NCI-H2196 treated with DMSO at 0.1 percent for 48 hours (cell line): ENCODE measurements around the gene SLC13A2.

Source experiments
- DNase-seq: peaks from one replicate; lab custom pipeline; 2025; ENCODE audit not compliant: unreplicated experiment; lab: John Stamatoyannopoulos, UW

Gene SLC13A2

DNA sequence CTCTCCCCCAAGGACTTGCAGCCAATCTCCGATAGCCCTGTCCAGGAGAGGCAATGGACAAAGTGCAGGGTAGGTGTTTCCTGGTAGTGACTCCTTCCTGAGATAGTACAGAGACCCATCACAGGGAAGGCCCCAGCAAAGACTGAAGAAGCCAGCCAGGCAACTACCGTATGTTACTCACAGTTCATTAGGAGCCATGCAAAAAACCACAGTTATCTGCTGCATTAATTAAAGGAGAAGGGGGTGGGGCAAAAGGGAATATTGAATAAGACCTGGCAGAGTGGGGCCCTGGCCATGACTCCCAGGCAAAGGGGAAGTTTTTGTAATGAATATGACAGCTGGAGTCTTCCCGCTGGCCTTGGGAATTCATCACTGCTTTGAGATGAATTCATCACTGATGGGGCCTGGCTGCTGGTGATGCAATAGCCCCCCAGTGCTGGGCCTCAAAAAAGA is 2.5 kb upstream of the SLC13A2 start:
- no peak for DNase-seq

DNA sequence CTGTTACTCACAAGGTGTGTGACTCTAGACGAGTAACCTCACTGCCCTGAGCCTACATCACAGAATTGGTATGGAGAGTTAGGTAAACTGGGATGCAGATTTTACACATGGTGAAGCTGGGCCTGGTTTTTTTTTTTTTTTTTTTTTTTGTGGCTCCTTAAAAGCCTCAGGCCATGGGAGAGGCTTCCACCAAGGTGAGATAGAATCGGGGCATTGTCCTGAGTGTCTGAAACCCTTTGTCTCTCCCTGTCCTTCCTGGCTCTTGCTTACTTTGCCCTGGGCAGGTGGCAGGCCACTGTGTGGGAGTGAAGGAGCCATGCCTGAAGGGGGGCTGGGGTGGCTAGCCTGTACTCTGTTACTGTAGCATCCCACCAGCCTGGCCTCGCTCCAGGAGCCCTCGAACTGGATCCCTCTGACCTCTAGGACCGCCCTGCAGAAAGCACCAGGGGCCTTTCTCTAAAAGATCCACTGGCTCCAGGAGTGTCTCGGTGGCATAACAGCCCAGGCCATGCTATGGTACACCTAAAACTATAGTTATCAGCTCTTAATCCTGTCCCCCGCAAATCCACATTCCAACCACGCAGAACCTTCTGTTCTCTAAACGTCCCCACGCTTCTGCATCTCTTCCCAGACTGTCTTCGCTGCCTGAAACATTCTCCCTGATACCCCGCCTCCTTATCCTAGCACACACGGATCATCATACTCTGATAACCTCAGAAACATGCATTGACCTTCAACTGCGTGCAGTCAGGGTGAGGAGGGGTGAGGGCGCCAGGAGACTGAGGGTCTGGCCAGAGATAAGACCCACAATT is 1.7 kb upstream of the SLC13A2 start:
- no peak for DNase-seq

DNA sequence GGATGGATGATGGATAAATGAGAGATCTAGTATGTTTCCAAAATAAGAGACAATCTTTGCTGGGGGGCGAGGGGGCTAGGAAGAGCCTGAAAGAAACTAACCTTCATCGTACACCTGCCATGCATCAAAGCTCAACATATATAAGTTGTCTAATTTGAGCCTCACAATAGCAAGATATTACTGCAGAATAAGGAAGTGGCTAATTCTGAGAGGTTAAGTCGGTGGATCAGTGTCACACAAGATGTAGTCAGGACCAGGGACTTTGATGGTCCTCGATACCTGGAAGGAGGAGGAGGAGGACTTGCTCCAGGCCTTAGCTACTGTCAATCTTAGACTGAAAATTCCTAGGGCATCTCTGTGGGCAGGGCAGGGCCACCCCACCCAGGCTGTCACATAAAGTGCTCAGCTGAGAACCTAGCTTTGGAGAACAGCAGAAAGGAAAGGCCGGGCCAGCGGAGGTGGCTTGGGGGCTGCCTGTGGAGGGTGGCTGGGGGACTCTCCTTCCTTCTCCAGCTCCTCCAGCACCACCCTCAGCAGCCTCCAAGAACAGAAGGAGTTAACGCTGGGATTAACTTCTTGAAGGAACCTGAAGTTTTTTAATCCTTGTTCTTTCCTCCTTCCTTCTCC is 460 bp upstream of the SLC13A2 start:
- no peak for DNase-seq

DNA sequence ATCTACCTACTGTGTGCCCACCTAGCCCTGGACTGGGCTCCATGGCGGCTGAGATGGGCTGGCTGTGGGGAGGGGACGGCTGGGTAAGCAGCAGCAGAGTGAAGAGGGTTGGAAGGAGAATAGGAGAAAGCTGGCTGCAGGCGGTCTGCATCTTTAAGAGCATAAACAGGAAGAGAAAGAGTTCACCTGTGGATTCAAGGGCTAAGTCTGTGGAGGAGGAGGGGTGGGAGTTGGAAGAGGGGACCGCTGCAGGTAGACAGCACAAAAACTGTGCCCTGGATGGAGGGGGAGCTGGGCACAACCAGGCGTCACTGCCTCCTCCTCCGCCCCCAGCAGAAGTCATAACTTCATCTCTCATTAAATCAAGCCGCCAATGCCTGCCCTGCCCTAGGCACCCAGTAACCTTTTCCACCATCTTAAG is 677 bp downstream of the SLC13A2 start:
- DNase-seq: no peak

DNA sequence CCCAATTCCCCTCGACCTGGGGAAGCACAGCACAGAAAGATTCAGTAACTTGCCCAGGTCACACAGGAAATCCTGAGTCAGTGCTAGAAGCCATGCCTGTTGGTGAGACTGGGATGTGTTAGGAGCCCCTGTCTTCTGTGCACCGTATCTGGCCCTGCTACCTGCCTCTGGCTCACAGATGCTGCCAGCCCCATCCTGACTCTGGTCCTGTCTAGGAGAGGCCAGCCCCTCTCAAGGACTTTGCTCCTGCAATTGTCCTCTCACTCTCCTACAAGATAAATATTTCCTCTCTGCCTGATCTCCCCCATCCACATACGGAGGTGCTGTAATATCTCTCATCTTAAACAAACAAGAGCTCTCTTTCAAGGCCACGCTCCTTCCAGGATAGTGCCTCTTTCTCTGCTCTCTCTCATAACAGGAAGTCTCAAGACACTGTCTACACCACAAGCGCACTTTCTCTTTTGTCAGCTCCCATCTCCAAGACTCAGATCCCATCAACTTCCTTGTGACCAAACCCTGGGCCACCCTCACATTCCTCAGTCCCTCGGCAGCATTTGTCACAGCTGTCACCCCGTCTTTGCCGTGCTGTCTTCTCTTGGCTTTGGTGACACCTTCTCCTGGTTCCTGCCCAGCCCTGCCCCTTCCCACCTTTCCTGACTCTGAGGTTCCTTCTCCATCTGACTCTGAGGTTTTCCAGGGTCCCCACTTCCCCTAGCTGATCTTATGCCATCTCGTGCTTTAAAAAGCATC is 1.9 kb downstream of the SLC13A2 start:
- DNase-seq: no peak

DNA sequence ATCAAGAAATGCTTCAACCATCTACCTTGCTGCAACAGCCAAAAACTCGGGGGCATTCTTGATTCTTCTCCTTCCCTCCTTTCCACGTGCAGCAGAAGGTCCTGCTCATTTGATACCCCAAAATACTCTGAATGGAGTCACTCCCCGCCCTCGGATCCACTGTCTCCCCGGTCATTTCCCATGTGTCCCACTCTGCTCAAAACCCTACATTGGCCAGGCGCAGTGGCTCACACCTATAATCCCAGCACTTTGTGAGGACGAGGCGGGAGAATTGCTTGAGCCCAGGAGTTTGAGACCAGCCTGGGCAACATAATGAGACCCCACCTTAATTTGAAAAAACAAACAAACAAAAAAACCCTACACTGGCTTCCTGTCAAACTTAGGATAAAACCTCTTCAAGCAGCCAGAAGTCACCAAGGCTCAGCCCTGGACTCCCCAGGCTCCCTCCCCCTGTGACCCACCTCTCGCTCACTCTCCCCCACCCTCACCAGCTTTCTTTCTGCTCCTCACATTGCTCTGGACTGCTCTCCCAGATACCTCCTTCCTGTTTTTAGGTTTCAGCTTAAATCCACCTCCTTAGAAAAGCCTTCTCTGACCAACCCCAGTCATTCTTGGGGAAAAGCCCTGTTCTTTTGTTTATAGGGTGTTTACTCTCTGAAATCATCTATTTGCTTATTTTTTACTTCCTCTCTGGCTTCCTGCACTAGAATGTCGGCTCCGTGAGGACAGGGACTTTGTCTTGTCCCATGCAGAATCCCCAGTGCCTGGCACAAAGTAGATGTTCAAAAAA is 2.8 kb downstream of the SLC13A2 start:
- DNase-seq: no peak

DNA sequence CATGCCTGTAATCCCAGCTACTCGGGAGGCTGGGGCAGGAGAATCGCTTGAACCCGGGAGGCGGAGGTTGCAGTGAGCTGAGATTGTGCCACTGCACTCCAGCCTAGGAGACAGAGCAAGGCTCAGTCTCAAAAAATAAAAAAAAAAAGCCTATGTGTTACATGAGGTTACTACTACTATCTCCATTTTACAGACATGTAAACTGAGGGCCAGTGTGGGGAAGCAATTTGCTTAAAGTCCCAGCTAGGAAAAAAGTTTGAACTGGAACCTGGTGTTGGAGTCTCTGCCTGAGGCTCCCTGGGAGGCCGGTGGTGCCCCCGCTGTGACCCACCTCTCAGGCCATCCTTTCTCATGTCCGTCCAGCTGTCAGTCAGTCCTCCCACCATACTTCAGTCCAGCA is 4.5 kb downstream of the SLC13A2 start:
- no peak for DNase-seq

DNA sequence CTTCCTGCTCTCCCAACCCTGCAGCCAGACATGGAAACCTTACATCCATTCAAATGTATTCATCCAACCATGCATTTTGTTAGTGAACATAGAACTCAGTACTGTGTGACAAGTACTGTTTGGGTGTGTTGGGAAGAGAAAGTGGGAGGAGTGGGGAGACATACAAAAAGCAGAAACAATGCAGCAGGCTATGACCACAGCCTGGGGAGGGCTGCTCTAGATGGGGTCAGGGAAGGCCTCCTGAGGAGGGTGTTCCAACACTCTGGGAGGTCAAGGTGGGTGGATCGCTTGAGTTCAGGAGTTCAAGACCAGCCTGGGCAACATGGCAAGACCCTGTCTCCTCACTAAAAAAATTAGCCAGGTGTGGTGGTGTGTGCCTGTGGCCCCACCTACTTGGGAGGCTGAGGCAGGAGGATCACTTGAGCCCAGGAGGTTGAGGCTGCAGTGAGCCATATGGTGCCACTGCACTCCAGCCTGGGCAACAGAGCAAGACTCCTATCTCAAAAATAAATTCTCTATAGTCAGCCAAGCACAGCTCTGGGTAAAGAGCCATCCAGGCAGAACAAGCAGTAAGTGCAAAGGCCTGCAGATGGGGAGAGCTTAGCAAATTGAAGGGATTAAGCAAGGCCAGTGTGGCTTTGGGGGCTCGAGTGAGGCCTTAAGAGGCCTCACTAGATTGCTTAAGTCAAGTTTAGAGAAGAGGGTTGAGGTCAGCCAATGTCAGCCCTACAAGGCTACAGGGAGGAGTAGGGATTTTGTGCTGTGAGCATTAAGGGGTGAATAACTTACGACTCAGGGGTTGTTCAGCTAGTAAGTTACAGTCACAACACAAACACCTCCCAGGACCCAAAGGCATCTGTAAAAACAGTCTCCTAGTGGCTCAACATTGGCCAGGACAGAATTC is 5.5 kb downstream of the SLC13A2 start:
- no peak for DNase-seq

DNA sequence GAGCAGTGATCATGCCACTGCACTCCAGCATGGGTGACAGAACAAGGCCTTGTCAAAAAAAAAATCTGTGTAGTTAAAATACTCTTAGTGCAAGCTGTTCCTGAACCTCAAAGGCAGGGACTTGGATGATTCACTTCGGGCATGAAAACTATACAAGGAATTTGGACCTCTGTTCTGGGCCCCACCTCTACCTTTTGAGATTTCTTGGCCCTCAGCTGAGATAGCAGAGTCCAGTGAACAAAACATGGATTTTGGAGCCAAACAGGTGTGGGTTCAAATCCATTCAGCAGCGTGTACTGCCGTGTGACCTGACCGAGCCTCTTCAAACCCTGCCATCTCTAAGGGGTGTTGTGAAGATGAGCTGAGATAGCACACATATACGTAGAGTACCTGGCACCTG is 6.8 kb downstream of the SLC13A2 start:
- DNase-seq: no peak

DNA sequence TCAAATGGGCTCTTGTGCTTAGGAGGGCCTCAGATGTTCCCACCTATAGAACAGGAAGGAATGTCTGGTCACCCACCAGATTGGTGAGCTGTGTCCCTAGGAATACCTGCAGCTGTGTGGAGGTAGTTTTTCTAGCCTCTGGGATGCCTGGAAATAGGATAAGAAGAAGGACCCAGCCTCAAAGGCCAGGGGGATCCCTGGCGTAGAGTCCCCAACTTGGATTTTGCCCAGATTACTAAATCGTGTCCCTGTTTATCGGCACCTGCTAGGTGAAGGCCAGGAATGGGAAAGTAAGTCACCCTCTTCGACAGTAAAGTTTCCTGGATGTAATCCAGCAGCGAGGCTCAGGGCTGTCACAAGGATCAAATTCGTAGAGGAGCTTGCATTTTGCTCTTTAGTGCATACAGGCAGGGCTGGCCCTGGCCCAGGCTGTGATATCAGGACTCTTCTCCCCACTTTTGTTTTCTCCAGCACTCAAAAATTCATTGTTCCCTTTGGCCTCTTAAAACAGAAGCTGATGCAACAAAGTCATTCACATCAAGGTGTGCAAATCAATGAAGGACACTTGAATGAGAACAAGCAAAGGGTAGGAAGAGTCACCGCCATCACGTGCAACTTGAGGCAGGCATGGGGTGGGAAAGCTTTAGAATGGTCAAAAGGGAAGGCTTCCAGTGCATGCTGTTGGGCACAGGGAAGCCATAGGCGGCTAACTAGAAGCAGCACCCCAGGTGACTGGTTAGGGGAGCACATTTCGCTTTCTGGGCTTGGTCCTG is 7.5 kb downstream of the SLC13A2 start:
- no peak for DNase-seq

DNA sequence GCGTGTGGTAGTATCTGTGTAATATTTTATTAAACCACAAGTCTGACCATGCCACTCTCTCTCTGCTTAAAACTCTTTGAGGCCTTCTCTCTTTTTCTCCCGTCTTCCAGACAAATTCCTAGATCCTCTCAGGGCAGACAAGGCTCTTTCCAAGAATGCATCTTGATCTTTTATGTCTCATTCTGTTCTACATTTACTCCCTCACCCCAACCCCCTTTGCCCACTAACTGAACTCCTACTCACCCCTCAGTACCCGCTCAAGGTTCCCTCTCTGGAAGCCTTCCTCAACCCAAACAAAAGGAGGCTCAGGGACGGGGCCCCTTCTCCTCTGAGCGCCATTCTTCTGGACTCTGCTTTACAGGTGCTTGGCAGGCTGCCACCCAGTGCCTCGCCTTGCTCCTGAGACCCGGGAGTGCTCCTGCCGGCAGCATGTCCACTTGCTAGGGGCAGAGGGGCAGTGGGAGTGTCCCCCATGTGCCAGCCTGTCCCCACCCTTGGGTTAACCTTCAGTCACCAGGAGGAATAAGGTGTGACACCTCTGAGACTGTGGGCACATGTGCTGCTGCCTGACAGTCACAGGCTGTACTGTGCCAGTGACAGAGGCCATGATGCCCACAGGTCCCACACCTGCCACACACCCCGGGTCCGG is 9.2 kb downstream of the SLC13A2 start:
- no peak for DNase-seq

DNA sequence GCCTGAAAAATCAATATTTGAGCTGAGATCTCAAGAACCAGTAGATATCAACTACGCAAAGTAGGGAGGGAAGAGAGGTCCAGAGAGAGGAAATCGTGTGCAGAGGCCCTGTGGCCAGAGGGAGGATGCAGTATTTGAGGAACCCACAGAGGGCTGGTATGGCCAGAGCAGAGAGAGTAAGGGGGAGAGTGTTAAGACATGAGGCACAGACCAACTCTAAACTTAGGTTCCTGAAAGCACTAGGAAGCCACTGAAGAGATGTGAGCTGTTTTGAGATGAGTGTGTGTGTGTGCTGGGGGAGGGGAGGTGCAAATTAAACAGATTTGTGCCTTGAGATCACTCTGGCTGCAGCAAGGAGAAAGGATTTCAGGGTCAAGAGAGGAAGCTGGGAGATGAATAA is 10.9 kb downstream of the SLC13A2 start:
- no peak for DNase-seq

DNA sequence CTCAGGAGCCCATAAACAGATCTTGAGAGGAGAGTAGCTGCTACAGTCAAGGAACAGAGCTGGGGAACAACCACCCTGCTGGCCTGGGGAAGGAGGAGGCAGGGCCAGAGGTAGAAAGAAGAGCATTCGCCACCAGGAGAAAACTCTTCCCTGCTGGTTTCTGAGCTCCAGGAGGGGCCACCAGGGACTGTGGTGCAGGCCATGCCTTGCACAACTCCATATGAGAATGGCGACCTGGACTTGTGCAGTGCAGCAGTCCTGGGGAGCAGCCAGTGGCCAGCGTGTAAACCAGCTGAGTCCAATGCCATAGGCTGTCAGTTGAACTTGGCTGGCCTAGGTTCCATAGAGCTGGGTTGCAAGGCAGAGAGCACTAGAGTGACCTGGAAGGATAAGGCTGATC is 11.6 kb downstream of the SLC13A2 start:
- no peak for DNase-seq

DNA sequence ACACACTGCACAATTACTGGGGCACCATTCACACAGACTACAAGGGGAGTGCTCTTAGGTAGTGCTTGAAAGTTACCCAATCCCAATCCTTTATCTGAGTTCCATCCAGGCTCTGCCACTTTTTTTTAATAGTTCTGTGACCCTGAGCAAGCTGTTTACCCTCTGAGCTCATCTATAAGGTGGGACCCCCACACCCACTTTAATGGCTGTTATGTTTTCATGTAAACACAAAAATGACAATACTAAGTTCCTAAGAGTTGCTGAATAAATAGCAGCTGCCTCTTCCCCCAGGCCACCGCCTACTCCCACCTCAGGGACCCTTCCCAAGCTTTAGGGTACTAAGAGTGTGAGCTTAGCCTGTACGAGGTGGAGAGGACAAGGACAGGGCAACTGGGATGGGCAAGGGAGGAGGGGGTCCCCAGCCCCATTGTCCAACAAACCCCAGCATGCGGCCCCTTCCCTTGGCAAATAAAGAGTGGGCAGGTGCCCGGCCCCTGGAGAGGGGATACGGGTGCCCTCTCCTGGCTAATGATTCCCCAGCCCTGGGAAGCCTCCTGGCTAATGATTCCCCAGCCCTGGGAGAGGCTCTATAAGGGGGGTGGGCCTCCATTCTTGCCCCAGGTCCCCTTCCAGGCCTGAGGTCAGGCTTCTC is 14.6 kb downstream of the SLC13A2 start:
- DNase-seq: no peak

DNA sequence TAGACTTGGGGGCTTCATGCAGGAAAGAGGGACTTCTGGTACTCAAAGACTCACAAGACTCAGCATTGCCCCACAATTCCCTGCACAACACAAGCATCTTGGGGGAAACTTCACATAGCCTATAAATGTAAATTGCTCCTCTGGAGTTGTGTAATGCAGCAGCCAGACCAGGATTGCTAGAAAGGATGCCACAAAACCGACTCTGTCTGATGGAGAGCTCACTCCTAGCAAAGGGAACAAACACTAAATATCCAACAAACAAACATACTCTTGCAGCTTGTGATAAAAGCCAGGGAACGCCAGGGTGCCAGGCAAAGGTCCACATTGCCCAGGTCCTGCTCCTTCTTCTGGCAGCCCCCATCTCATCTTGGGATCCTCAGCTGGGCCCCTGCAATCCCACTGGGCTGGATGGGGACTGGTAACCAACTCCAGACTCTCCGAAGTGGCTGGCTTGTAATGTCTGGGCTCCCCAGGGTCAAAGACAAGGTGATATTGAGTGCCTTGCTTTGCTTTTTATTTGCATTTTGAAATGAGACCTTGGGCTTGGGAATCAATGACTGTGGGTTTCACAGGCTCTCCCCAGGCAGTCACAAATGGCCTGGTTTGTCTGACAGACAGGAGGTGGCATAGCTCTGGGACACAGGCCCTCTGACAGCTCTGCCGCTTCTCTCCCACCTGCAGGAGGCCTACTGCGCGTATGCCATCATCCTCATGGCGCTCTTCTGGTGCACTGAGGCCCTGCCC is 15.3 kb downstream of the SLC13A2 start:
- DNase-seq: no peak

DNA sequence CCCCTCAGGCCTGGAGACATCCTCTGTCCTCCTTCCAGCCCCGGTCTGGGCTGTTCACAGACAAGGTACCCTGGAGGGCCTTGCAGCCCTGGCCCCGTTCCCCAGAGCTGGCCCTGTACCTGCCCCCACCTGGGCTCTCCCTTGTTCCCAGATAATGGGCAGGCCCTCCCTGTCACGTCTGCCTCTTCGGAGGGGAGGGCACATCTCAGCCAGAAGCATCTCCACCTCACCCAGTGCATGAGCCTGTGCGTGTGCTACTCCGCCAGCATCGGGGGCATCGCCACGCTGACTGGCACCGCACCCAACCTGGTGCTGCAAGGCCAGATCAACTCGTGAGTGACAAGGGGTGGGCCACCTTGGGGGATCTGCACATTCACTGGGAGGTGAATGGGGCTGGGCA is 17.8 kb downstream of the SLC13A2 start:
- no peak for DNase-seq

DNA sequence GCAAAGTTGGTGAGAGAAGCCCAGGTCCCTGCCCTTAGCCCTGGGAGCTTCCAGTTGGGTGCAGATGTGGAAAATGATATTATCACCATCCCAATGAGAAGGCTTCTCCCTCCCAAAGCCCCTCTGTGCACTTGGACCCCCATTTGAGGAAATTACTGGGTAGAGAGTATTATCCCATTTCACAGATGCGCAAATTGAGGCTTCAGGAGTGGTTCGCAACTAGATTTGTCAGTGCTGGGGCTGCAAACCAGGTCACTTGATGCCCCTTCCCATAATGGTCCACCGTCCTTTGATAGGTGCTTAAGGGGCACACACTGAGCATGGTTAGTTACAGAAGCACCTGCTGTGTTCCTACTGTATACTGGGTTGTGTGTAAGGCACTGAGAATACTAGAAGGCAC is 18.4 kb downstream of the SLC13A2 start:
- DNase-seq: no peak
